Prostate gland (tissue), 2 donors: Measurements from ENCODE around the gene SEC24C. TPM values are rescaled to one million over a fixed set of nuclear protein-coding genes. Genes with fewer than 3 reads are reported as not detected.

ENCODE experiments used
- DNase-seq: peaks from one replicate; pipeline ENCODE4 v3.0.0-alpha.2; 2019; ENCODE audit warnings: low spot score
- H3K27ac ChIP-seq, 2 donors: fragments of 200-600 bp; sonication (generic); 2 replicates each; pipeline ENCODE4 v1.5.1; 2017 to 2019
- H3K27me3 ChIP-seq: fragments of 200-600 bp; sonication (generic); replicated peaks from 2 replicates; pipeline ENCODE4 v1.5.1; 2019; ENCODE audit not compliant: insufficient read depth
- H3K36me3 ChIP-seq, 2 donors: fragments of 200-600 bp; sonication (generic); 1 replicate in 1 of 2; 2 replicates in 1 of 2; pipeline versions ENCODE4 v1.5.1 to v1.8.1; 2017 to 2019
- H3K4me1 ChIP-seq: fragments of 200-600 bp; sonication (generic); replicated peaks from 2 replicates; pipeline ENCODE4 v1.5.1; 2019
- H3K4me3 ChIP-seq, 2 donors: fragments of 200-600 bp; sonication (generic); 2 replicates each; pipeline ENCODE4 v1.5.1; 2017 to 2019
- H3K9me3 ChIP-seq: fragments of 200-600 bp; sonication (generic); 2 replicates; pipeline ENCODE4 v1.5.1; 2017
- POLR2A ChIP-seq: fragments of 450-650 bp; IDR thresholded peaks from one replicate; pipeline ENCODE4 v1.6.1; 2016; ENCODE audit warnings: antibody characterized with exemption, mild to moderate bottlenecking
- POLR2AphosphoS5 ChIP-seq: sonication (generic); formaldehyde crosslinking; IDR thresholded peaks from one replicate; pipeline ENCODE4 v1.6.1; 2017; ENCODE audit warnings: antibody characterized with exemption
- WGBS: methylation state at CpG from one replicate; pipeline ENCODE4 v1.1.5; 2018; 5-methylcytosine and 5-hydroxymethylcytosine counted together
- intact Hi-C: fragments of 100-400 bp; cut with DNase I; formaldehyde crosslinking; loops from one replicate; pipeline ENCODE4 v1.14.2; 2022
- total RNA-seq, 2 donors: library from RNA; depleted of rRNA; stranded (reverse); fragments of >200 nt; gene quantifications; one replicate each; pipeline ENCODE4 v1.1.0, GENCODE V29; 2016
- TF ChIP-seq, protein P1 (sequence below), 4 experiments: fragments of 200-600 bp in 2 of 4; fragments of 450-650 bp in 2 of 4; sonication (generic) in 2 of 4; IDR thresholded peaks; 1 replicate in 3 of 4; 2 replicates in 1 of 4; pipeline ENCODE4 v1.5.1; 2016 to 2019; ENCODE audit warnings: antibody characterized with exemption in 4 of 4, mild to moderate bottlenecking in 2 of 4, moderate library complexity in 2 of 4

SEC24C gene
- total RNA-seq, 2 donors from 2014 or later: 80.7 to 87.6 TPM

GRCh38 chr10:73730153-73730906, 13.8 kb upstream of the SEC24C start:
- Histone ChIP-seq H3K4me1 (peaks cover 3% of the 10 kb centered on the region), H3K27me3 (no peaks in the 10 kb centered on the region), H3K27ac (peak overlapping the region; percentile 84 to 87), H3K9me3 (no peaks in the 10 kb centered on the region), H3K4me3 (peak overlapping the region; percentile 59 to 69), H3K36me3 (no peaks in the 10 kb centered on the region)
- DNase-seq: peak; percentile 85
- intact Hi-C loops: no loop called here
- TF ChIP-seq POLR2A: peak; percentile 56
- TF ChIP-seq POLR2AphosphoS5: peak; percentile 92
- TF ChIP-seq, protein P1, sequence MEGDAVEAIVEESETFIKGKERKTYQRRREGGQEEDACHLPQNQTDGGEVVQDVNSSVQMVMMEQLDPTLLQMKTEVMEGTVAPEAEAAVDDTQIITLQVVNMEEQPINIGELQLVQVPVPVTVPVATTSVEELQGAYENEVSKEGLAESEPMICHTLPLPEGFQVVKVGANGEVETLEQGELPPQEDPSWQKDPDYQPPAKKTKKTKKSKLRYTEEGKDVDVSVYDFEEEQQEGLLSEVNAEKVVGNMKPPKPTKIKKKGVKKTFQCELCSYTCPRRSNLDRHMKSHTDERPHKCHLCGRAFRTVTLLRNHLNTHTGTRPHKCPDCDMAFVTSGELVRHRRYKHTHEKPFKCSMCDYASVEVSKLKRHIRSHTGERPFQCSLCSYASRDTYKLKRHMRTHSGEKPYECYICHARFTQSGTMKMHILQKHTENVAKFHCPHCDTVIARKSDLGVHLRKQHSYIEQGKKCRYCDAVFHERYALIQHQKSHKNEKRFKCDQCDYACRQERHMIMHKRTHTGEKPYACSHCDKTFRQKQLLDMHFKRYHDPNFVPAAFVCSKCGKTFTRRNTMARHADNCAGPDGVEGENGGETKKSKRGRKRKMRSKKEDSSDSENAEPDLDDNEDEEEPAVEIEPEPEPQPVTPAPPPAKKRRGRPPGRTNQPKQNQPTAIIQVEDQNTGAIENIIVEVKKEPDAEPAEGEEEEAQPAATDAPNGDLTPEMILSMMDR (IDR thresholded peaks at IDR 0.05): no peak
- under 1% methylated on average over 56 of the region's 58 CpGs for WGBS

DNA sequence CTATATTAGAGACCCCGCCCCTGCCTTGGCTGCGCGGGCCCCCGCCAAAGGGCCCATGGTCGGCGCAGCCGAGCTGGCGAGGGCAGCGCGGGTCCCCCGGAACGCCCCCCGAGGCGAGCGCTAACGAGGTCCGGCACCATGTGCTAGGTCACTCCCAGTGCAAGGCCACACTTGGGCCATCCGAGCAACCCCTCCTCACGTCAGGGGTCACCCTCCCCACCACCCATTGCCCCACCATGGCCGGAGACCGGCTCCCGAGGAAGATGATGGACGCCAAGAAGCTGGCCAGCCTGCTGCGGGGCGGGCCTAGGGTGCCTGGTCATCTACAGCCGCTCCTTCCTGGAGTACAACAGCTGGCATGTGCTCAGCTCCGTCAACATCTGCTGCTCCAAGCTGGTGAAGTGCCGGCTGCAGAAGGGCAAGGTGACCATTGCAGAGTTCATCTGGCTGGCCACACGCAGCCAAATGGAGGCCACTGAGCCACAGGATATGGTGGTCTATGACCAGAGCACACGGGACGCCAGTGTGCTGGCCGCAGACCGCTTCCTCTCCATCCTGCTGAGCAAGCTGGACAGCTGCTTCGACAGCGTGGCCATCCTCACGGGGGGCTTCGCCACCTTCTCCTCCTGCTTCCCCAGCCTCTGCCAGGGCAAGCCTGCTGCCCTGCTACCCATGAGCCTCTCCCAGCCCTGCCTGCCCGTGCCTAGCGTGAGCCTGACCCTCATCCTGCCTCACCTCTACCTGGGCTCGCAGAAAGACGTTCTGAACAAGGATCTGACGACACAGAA, 12.4 kb upstream of the SEC24C start:
- H3K4me1 ChIP-seq: peaks cover 3% of the 10 kb centered on the region

GRCh38 chr10:73732426-73732825, 11.7 kb upstream of the SEC24C start:
- no peaks in the 10 kb centered on the region for H3K36me3 ChIP-seq
- H3K9me3 ChIP-seq: no peaks in the 10 kb centered on the region
- 94% methylated on average over 20 of the region's 20 CpGs for WGBS
- intact Hi-C loops: no loop called here
- no peak for TF ChIP-seq POLR2AphosphoS5
- no peak for TF ChIP-seq POLR2A
- TF ChIP-seq, protein P1 (IDR thresholded peaks at IDR 0.05): no peak
- H3K27me3 ChIP-seq: no peaks in the 10 kb centered on the region
- H3K4me3 ChIP-seq: no peak overlapping the region
- peaks cover 3% of the 10 kb centered on the region for H3K4me1 ChIP-seq
- no peak for DNase-seq
- H3K27ac ChIP-seq: no peak overlapping the region

More for the DNA sequence above, 12.4 kb upstream of the SEC24C start:
- DNase-seq: no peak
- intact Hi-C loops: no loop called here
- Histone ChIP-seq H3K4me3 (peak overlapping the region in 1 of 2 donors; percentile 69), H3K27me3 (no peaks in the 10 kb centered on the region), H3K27ac (peak overlapping the region in 1 of 2 donors; percentile 87), H3K36me3 (no peaks in the 10 kb centered on the region), H3K9me3 (no peaks in the 10 kb centered on the region)
- TF ChIP-seq POLR2AphosphoS5: no peak
- TF ChIP-seq, protein P1 (IDR thresholded peaks at IDR 0.05): no peak
- TF ChIP-seq POLR2A: no peak
- WGBS: 92% methylated on average over 37 of the region's 42 CpGs

- Histone ChIP-seq H3K36me3 (no peaks in the 10 kb centered on the region), H3K9me3 (no peaks in the 10 kb centered on the region), H3K4me1 (peaks cover 3% of the 10 kb centered on the region), H3K27ac (no peak overlapping the region), H3K4me3 (no peak overlapping the region), H3K27me3 (no peaks in the 10 kb centered on the region)
- WGBS: 83% methylated on average over 43 of the region's 84 CpGs
- TF ChIP-seq POLR2AphosphoS5 (no peak), POLR2A (no peak)
- TF ChIP-seq, protein P1 (IDR thresholded peaks at IDR 0.05): no peak
- no peak for DNase-seq
- intact Hi-C loops: no loop called here
Observed at GRCh38 chr10:73732931-73733623, 11.1 kb upstream of the SEC24C start.
